Muscle layer of colon (tissue), 2 donors: ENCODE measurements around the gene TIMM50.
"Not testable (repeated sequence)": the region's sequence is repeated elsewhere in the genome, so short reads cannot be mapped to it uniquely, and the experiment has no call there.

Source experiments
- H3K27ac ChIP-seq: one replicate; pipeline ENCODE4 v1.7.0; 2013; ENCODE audit warnings: low read depth, mild to moderate bottlenecking, low read length, moderate library complexity
- H3K27me3 ChIP-seq, 2 donors: one replicate each; pipeline ENCODE4 v1.7.0; 2013; ENCODE audit warnings: low read length in 2 of 2, mild to moderate bottlenecking in 2 of 2; ENCODE audit not compliant: insufficient read depth in 2 of 2, control insufficient read depth in 1 of 2
- H3K36me3 ChIP-seq: one replicate; pipeline ENCODE4 v1.7.0; 2013; ENCODE audit warnings: mild to moderate bottlenecking, low read length; ENCODE audit not compliant: insufficient read depth
- H3K4me1 ChIP-seq: one replicate; pipeline ENCODE4 v1.7.0; 2013; ENCODE audit warnings: mild to moderate bottlenecking, low read length; ENCODE audit not compliant: insufficient read depth
- H3K4me3 ChIP-seq, 2 donors: one replicate each; pipeline ENCODE4 v1.7.0; 2013; ENCODE audit warnings: low read length in 2 of 2, low read depth in 1 of 2, mild to moderate bottlenecking in 1 of 2, moderate library complexity in 1 of 2
- H3K9ac ChIP-seq: one replicate; pipeline ENCODE4 v1.7.0; 2013; ENCODE audit warnings: low read length
- H3K9me3 ChIP-seq: one replicate; pipeline ENCODE4 v1.7.0; 2013; ENCODE audit warnings: mild to moderate bottlenecking, low read length
- donor health status: abdominal sarcoma.
- donor health status: Adenocarcinoma of cecum.

TIMM50 gene

DNA sequence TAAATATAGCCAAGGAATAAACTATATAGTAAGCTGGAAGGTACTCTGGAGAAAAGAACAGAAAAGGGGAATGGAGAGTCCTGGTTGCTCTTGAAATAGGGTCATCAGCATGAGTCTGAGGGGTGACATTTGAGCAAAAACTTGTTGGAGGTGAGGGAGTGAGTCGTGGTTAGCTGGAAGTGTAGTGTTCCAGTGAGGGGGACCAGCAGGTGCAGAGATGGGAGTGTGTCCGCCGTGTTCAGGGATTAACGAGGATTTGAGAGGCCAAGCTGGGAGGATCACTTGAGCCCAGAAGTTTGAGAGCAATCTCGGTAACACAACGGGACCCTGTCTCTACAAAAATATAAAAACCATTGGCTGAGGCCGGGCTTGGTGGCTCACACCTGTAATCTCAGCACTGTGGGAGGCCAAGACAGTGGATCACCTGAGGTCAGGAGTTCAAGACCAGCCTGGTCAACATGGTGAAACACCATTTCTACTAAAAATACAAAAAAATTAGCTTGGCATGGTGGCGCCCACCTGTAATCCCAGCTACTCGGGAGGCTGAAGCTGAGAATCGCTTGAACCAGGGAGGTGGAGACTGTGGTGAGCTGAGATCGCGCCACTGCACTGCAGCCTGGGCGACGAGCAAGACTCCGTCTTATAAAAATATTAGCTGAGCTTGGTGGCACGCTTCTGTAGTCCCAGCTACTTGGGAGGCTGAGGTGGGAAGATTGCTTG is 34.1 kb upstream of the TIMM50 start:
- Histone ChIP-seq H3K4me3 (peak overlapping the region; percentile 80 to 99), H3K27ac (peak overlapping the region; percentile 88), H3K4me1 (peaks cover 31% of the 10 kb centered on the region)

DNA sequence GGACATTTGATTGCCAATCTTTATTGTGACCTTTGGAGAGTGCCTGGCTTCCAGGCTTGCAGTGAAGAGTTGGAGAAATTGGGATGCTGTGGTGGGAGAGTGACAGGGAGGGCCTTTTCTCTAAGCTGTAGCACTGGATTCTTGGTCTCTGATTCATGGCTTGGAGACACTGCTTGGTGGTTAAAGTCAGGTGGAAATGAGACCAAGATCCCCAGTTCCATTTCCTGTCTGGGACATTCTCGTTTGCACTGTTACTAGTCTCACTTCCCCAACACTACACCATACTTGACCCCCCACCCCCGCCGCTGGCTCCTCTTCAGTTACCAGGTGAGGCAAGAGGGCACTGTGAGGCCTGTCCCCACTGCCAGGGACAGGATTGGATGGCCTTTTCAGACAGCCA is 32.4 kb upstream of the TIMM50 start:
- Histone ChIP-seq H3K4me3 (no peak overlapping the region), H3K27ac (no peak overlapping the region), H3K36me3 (peaks cover 23% of the 10 kb centered on the region), H3K9me3 (no peaks in the 10 kb centered on the region), H3K27me3 (no peaks in the 10 kb centered on the region), H3K9ac (no peak overlapping the region), H3K4me1 (peaks cover 31% of the 10 kb centered on the region)

More for the DNA sequence above, 34.1 kb upstream of the TIMM50 start:
- Histone ChIP-seq H3K36me3 (peaks cover 19% of the 10 kb centered on the region), H3K27me3 (no peaks in the 10 kb centered on the region), H3K9ac (peak overlapping the region; percentile 99), H3K9me3 (no peaks in the 10 kb centered on the region)

DNA sequence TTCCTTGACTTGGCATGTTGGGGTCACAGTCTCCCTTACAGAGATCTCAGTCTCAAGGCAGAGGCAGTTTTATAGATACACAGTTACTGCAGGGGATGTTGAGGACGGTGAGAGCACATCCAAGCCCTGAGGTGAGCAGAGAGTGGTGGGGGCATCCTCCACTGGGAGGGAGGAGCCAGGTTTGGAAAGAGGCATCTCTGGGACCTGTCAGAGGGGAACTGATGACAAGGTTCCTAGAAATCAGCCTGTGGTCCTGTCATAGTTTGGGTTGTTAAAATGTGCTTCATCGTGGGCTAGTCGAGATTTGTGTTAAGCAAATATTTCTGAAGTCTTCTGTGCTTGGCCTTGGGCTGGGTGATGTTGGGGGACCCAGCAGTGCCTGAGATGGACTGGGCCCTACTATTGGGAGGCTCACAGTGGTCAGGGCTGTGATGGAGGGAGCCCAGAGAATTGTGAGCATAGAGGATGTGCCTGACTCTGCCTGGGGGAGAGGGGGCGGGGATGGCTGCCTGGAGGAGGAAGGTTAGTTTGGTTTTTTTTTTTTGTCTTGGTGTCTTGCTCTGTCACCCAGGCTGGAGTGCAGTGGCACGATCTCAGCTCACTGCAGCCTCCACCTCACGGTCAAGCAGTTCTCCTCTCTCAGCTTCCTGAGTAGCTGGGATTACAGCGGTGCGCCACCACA is 31.4 kb upstream of the TIMM50 start:
- H3K9ac ChIP-seq, result no peak overlapping the region

DNA sequence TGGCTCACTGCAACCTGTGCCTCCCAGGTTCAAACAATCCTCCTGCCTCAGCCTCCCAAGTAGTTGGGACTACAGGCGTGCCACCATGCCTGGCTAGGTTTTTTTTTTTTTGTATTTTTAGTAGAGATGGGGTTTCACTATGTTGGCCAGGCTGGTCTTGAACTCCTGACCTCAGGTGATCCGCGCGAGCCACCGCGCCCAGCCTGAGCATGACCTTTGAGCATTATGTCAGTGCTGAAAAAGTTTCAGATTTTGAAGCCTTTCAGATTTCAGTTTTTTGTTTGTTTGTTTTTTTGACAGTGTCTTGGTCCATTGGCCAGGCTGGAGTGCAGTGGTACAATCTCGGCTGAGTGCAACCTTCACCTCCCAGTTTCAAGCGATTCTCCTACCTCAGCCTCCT is 29.4 kb upstream of the TIMM50 start:
- H3K9me3 ChIP-seq, H3K4me3 ChIP-seq, H3K9ac ChIP-seq, H3K27ac ChIP-seq, H3K27me3 ChIP-seq: not testable (repeated sequence)
- Histone ChIP-seq H3K36me3 (peaks cover 40% of the 10 kb centered on the region), H3K4me1 (peaks cover 25% of the 10 kb centered on the region)

More for the DNA sequence above, 31.4 kb upstream of the TIMM50 start:
- no peak overlapping the region for H3K27ac ChIP-seq
- no peak overlapping the region for H3K4me3 ChIP-seq
- H3K27me3 ChIP-seq, result no peaks in the 10 kb centered on the region
- peaks cover 31% of the 10 kb centered on the region for H3K4me1 ChIP-seq
- no peaks in the 10 kb centered on the region for H3K9me3 ChIP-seq
- peaks cover 33% of the 10 kb centered on the region for H3K36me3 ChIP-seq

DNA sequence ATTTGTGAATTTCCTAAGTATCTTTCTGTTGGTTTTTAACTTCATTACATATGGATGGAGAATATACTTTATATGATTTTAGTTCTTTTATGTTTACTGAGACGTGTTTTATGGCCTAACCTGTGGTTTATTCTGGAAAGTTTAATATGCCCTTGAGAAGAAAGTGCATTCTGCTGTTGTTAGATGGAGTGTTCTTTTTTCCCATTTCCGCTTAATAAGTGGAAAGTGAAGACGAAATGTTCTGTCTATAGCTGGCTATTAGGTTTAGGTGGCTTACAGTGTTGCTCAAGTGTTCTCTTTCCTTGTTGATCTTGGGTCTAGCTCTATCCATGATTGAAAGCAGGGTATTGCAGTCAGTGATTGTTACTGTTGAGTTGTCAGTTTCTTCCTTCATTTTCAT is 17.2 kb upstream of the TIMM50 start:
- Histone ChIP-seq H3K36me3 (peaks cover 70% of the 10 kb centered on the region), H3K27me3 (no peaks in the 10 kb centered on the region), H3K9me3 (no peaks in the 10 kb centered on the region), H3K4me3 (no peak overlapping the region), H3K9ac (no peak overlapping the region), H3K27ac (no peak overlapping the region), H3K4me1 (no peaks in the 10 kb centered on the region)

DNA sequence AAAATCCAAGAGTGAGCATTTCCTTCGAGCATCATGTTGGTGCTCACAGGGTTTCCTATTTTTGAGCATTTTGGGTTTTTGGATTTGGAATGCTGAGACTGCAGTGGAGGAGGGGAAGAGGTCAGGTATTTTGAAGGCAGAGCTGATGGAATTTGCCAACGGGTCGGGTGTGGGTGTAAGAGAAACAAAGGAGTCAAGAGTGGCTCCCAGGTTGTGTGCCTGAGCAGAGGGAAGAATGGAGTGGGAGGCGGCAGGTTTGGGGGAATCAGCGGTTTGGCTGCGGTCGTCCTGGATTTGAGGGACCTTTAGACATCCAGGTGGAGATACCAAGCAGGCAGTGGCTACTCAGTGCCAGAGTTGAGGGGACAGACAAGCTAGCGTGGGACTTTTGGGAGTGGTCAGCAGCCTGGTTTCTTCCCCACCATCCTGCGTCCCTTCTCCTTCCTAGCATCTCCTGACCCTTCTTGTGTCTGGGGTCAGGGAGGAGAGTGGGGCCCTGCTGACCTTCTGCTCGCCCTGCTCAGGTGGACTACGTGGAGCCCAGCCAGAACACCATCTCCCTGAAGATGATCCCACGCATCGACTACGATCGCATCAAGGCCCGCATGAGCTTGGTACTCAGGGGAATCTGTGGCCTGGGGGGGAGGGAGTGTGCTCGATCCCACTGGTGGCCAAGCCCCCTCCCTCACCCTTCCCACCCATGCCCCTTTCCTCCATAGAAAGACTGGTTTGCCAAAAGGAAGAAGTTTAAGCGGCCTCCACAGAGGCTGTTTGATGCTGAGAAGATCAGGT is 14.5 kb upstream of the TIMM50 start:
- Histone ChIP-seq H3K9ac (no peak overlapping the region), H3K9me3 (no peaks in the 10 kb centered on the region), H3K27me3 (no peaks in the 10 kb centered on the region), H3K4me3 (no peak overlapping the region), H3K36me3 (peaks cover 70% of the 10 kb centered on the region), H3K27ac (no peak overlapping the region), H3K4me1 (no peaks in the 10 kb centered on the region)

DNA sequence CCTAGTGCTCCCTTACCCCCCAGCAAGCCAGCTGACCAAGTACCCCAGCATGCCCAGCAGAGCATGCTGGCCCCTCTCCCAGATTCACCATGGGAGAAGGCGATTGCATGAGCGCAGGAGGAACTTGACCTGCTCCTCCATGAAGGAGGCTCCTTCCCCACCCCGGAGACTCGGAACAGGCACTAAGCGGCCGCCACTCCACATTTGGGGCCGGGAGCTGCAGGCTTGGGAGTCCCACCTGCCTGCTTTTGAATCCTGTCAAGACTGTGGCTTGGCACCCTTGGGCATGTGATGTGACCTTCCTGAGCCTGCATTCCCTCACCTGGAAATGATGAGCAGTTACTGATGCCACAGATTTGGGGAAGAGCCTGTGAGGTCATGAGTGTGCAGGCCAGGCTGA is 12.7 kb upstream of the TIMM50 start:
- no peaks in the 10 kb centered on the region for H3K27me3 ChIP-seq
- no peaks in the 10 kb centered on the region for H3K4me1 ChIP-seq
- H3K9me3 ChIP-seq, result no peaks in the 10 kb centered on the region
- H3K36me3 ChIP-seq, result peaks cover 87% of the 10 kb centered on the region
- no peak overlapping the region for H3K27ac ChIP-seq
- H3K9ac ChIP-seq, result no peak overlapping the region
- no peak overlapping the region for H3K4me3 ChIP-seq

DNA sequence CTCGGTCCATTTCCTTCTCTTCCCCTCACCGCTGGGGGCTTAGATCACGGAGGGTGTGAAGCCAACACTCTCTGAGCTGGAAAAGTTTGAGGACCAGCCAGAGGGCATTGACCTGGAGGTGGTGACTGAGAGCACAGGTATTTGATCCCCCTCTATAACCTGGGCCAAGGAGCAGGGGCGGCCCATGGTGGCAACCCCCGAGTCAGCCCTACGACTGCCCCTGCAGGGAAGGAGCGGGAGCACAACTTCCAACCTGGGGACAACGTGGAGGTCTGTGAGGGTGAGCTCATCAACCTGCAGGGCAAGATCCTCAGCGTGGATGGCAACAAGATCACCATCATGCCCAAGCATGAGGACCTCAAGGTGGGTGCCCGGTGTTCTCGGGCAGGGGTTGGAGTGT is 11.6 kb upstream of the TIMM50 start:
- no peak overlapping the region for H3K27ac ChIP-seq
- H3K4me1 ChIP-seq, result no peaks in the 10 kb centered on the region
- peaks cover 92% of the 10 kb centered on the region for H3K36me3 ChIP-seq
- no peak overlapping the region for H3K9ac ChIP-seq
- no peaks in the 10 kb centered on the region for H3K27me3 ChIP-seq
- no peaks in the 10 kb centered on the region for H3K9me3 ChIP-seq
- H3K4me3 ChIP-seq, result no peak overlapping the region

DNA sequence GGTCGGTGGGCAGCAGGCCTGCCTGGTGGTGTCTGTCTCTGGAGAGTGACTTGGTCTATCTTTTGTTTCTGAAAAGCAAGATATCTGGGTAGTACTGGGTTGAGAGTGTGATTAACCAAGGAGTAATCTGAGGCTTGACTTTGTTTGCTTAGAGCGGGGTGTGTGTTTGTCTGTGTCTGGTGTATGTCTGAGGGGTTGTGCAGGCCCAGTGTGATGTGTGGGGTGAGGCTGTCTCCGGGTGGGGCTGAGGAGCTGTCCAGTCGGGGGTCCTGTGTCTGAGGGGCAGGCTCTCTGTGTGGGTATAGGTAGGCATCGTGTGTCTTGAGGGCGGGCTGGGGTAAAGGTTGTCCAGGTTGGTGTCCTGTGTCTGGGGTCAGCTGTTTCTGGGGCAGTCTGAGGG is 11.1 kb upstream of the TIMM50 start:
- H3K9me3 ChIP-seq, result no peaks in the 10 kb centered on the region
- no peaks in the 10 kb centered on the region for H3K4me1 ChIP-seq
- no peak overlapping the region for H3K4me3 ChIP-seq
- no peak overlapping the region for H3K27ac ChIP-seq
- peaks cover 95% of the 10 kb centered on the region for H3K36me3 ChIP-seq
- no peaks in the 10 kb centered on the region for H3K27me3 ChIP-seq
- H3K9ac ChIP-seq, result no peak overlapping the region

DNA sequence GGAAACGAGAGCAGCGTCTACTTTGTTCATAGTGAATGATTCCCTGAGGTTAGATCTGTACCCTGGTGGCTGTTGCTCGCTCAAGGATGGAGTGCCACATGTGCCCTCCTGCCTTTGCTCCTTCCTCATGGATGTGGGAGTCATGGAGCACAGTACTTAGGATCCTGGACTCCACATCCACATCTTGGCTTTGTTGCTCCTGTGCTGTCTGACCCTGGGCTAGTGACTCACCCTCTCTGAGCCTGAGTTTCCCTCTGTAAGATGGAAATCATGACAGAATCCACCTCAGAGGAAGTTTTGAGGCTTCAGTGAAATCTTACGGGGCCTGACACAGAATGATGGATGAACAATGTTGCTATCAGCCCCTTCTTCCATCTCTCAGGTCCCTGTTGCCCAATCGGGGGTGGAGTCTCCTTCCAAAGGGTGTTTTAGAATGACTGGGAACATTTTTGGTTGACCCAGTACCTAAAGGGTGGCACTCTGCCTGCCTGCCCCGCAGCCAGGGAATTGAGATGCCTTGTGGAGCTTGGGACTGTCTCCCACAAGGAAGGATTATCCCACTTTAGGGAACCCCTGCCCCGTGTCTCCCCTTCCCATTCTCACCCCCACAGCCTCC is 9.8 kb upstream of the TIMM50 start:
- no peaks in the 10 kb centered on the region for H3K27me3 ChIP-seq
- peaks cover 94% of the 10 kb centered on the region for H3K36me3 ChIP-seq
- H3K9ac ChIP-seq, result no peak overlapping the region
- no peaks in the 10 kb centered on the region for H3K9me3 ChIP-seq
- H3K4me3 ChIP-seq, result no peak overlapping the region
- no peak overlapping the region for H3K27ac ChIP-seq
- H3K4me1 ChIP-seq, result no peaks in the 10 kb centered on the region
